OCI-LY3 (cell line): ENCODE measurements around the gene ST7.

ENCODE experiments used
- H2AFZ ChIP-seq: fragments of 200-600, 300-600 bp; shearing (Covaris generic); 2 replicates; pipeline ENCODE4 v1.6.0; 2014; ENCODE audit warnings: antibody characterized with exemption, low read depth, low read length
- H3K27ac ChIP-seq: fragments of 200-600, 300-600 bp; sonication (generic); 2 replicates; pipeline ENCODE4 v1.5.1; 2014; ENCODE audit warnings: mild to moderate bottlenecking, low read length, moderate library complexity, mixed read lengths
- H3K27me3 ChIP-seq: fragments of 200-600, 300-600 bp; sonication (generic); 2 replicates; pipeline ENCODE4 v1.6.1; 2014; ENCODE audit warnings: low read depth, low read length, mixed read lengths
- H3K36me3 ChIP-seq: fragments of 200-600, 300-600 bp; sonication (generic); replicated peaks from 2 replicates; pipeline ENCODE3; 2014; ENCODE audit warnings: low read depth, low read length, mixed read lengths
- H3K4me1 ChIP-seq: fragments of 300-600, 200-600 bp; sonication (generic); 2 replicates; pipeline ENCODE4 v1.6.1; 2014; ENCODE audit warnings: low read length, mixed read lengths
- H3K4me2 ChIP-seq: fragments of 200-600, 300-600 bp; sonication (generic); 2 replicates; pipeline ENCODE4 v1.6.1; 2014; ENCODE audit warnings: low read length, mixed read lengths
- H3K4me3 ChIP-seq: fragments of 300-600, 200-600 bp; sonication (generic); 2 replicates; pipeline ENCODE4 v1.5.1; 2014; ENCODE audit warnings: antibody characterized with exemption, mild to moderate bottlenecking, low read length, moderate library complexity
- H3K79me2 ChIP-seq: fragments of 300-600, 200-600 bp; shearing (Covaris generic); 2 replicates; pipeline ENCODE4 v1.6.1; 2014; ENCODE audit warnings: mild to moderate bottlenecking, low read length, mixed read lengths
- H3K9ac ChIP-seq: fragments of 300-600, 200-600 bp; shearing (Covaris generic); 2 replicates; pipeline ENCODE4 v1.6.0; 2014; ENCODE audit warnings: mild to moderate bottlenecking, low read length, moderate library complexity
- H3K9me3 ChIP-seq: fragments of 200-600, 300-600 bp; shearing (Covaris generic); 2 replicates; pipeline ENCODE4 v1.6.1; 2014; ENCODE audit warnings: low read length, mixed read lengths; ENCODE audit not compliant: insufficient read depth
- H4K20me1 ChIP-seq: fragments of 200-600, 300-600 bp; sonication (generic); 2 replicates; pipeline ENCODE4 v1.6.1; 2016; ENCODE audit warnings: low read length, mixed read lengths; ENCODE audit not compliant: insufficient read depth
- CTCF ChIP-seq: fragments of 200-600, 300-600 bp; sonication (generic); IDR thresholded peaks from 2 replicates; pipeline ENCODE4 v1.5.1; 2014; ENCODE audit warnings: antibody characterized with exemption, low read length, low read depth
- EZH2phosphoT487 ChIP-seq: fragments of 200-600 bp; shearing (Covaris generic); IDR thresholded peaks from 2 replicates; pipeline ENCODE4 v1.6.1; 2018; ENCODE audit warnings: antibody characterized with exemption, mixed run types, low read depth

The ST7 gene

GRCh38 chr7:117152213-117153007 is 199.1 kb downstream of the ST7 start:
- H3K4me2 ChIP-seq, result no peak overlapping the region
- H3K36me3 ChIP-seq, result peaks cover 21% of the 10 kb centered on the region
- peaks cover 26% of the 10 kb centered on the region; the same call in 1 of the 2 replicates for H4K20me1 ChIP-seq
- no peaks in the 10 kb centered on the region for H3K4me1 ChIP-seq
- H3K4me3 ChIP-seq, result no peak overlapping the region
- TF ChIP-seq EZH2phosphoT487 (no peak), CTCF (no peak)
- H3K27me3 ChIP-seq, result no peaks in the 10 kb centered on the region
- no peaks in the 10 kb centered on the region for H3K9me3 ChIP-seq
- no peak overlapping the region for H3K9ac ChIP-seq
- no peaks in the 10 kb centered on the region for H3K79me2 ChIP-seq
- H2AFZ ChIP-seq, result no peak overlapping the region
- H3K27ac ChIP-seq, result no peak overlapping the region

GRCh38 chr7:117153016-117153545 is 199.8 kb downstream of the ST7 start:
- H3K27ac ChIP-seq, result no peak overlapping the region
- no peaks in the 10 kb centered on the region for H3K79me2 ChIP-seq
- no peak overlapping the region for H3K9ac ChIP-seq
- H3K4me3 ChIP-seq, result no peak overlapping the region
- no peaks in the 10 kb centered on the region for H3K4me1 ChIP-seq
- H2AFZ ChIP-seq, result no peak overlapping the region
- TF ChIP-seq EZH2phosphoT487, result no peak
- TF ChIP-seq CTCF, result no peak
- H3K4me2 ChIP-seq, result no peak overlapping the region
- peaks cover 21% of the 10 kb centered on the region for H3K36me3 ChIP-seq
- no peaks in the 10 kb centered on the region for H3K27me3 ChIP-seq
- peaks cover 26% of the 10 kb centered on the region; the same call in 1 of the 2 replicates for H4K20me1 ChIP-seq
- no peaks in the 10 kb centered on the region for H3K9me3 ChIP-seq

- Histone ChIP-seq H4K20me1 (peaks cover 32% of the 10 kb centered on the region; the same call in 1 of the 2 replicates), H3K27ac (no peak overlapping the region), H3K79me2 (no peaks in the 10 kb centered on the region), H3K9ac (no peak overlapping the region), H2AFZ (no peak overlapping the region), H3K27me3 (no peaks in the 10 kb centered on the region), H3K4me2 (no peak overlapping the region), H3K4me1 (no peaks in the 10 kb centered on the region), H3K9me3 (no peaks in the 10 kb centered on the region), H3K4me3 (no peak overlapping the region), H3K36me3 (peaks cover 21% of the 10 kb centered on the region)
- no peak for TF ChIP-seq EZH2phosphoT487
Observed at GRCh38 chr7:117154721-117155120, 201.4 kb downstream of the ST7 start.

- Histone ChIP-seq H4K20me1 (peaks cover 32% of the 10 kb centered on the region; the same call in 1 of the 2 replicates), H3K9me3 (no peaks in the 10 kb centered on the region), H2AFZ (no peak overlapping the region), H3K27me3 (no peaks in the 10 kb centered on the region), H3K4me1 (no peaks in the 10 kb centered on the region), H3K9ac (no peak overlapping the region), H3K79me2 (no peaks in the 10 kb centered on the region), H3K27ac (no peak overlapping the region), H3K36me3 (peaks cover 21% of the 10 kb centered on the region), H3K4me2 (no peak overlapping the region), H3K4me3 (no peak overlapping the region)
- TF ChIP-seq CTCF (no peak), EZH2phosphoT487 (no peak)
Observed at GRCh38 chr7:117155694-117156093, 202.4 kb downstream of the ST7 start.
